ENCODE measurements around the gene GPR15LG.
"Not testable (repeated sequence)": the region's sequence is repeated elsewhere in the genome, so short reads cannot be mapped to it uniquely, and the experiment has no call there.

GPR15LG gene

GRCh38 chr10:84166620-84167288 is 6.8 kb upstream of the GPR15LG start:
- no peak for DNase-seq (ENCODE audit: low read depth)

GRCh38 chr10:84167289-84167653 is 6.3 kb upstream of the GPR15LG start:
- DNase-seq (ENCODE audit: low read depth), result not testable (repeated sequence)

- DNase-seq (ENCODE audit: low read depth), result not testable (repeated sequence)
Observed at GRCh38 chr10:84168382-84168781, 5.2 kb upstream of the GPR15LG start.

GRCh38 chr10:84171237-84171636 is 2.4 kb upstream of the GPR15LG start:
- DNase-seq (ENCODE audit: low read depth), result not testable (repeated sequence)

GRCh38 chr10:84171700-84172466 is 1.7 kb upstream of the GPR15LG start:
- DNase-seq (ENCODE audit: low read depth), result not testable (repeated sequence)

- no peak for DNase-seq (ENCODE audit: low read depth)
Observed at GRCh38 chr10:84172467-84173356, 889 bp upstream of the GPR15LG start.

GRCh38 chr10:84175436-84175835 is 1.8 kb downstream of the GPR15LG start:
- no peak for DNase-seq (ENCODE audit: low read depth)

- no peak for DNase-seq (ENCODE audit: low read depth)
Observed at GRCh38 chr10:84176351-84176750, 2.8 kb downstream of the GPR15LG start.

- no peak for DNase-seq (ENCODE audit: low read depth)
Observed at GRCh38 chr10:84176836-84177474, 3.4 kb downstream of the GPR15LG start.

GRCh38 chr10:84177541-84178141 is 4.0 kb downstream of the GPR15LG start:
- DNase-seq (ENCODE audit: low read depth), result no peak

GRCh38 chr10:84178160-84178609 is 4.6 kb downstream of the GPR15LG start:
- DNase-seq (ENCODE audit: low read depth), result no peak

GRCh38 chr10:84179059-84179710 is 5.6 kb downstream of the GPR15LG start:
- DNase-seq (ENCODE audit: low read depth), result no peak

GRCh38 chr10:84180386-84180785 is 6.8 kb downstream of the GPR15LG start:
- DNase-seq (ENCODE audit: low read depth), result not testable (repeated sequence)

- no peak for DNase-seq (ENCODE audit: low read depth)
Observed at GRCh38 chr10:84181631-84182030, 8.0 kb downstream of the GPR15LG start.

- no peak for DNase-seq (ENCODE audit: low read depth)
Observed at GRCh38 chr10:84184517-84184916, 10.9 kb downstream of the GPR15LG start.

GRCh38 chr10:84185526-84186175 is 12.1 kb downstream of the GPR15LG start:
- DNase-seq (ENCODE audit: low read depth), result no peak

GRCh38 chr10:84188815-84189214 is 15.2 kb downstream of the GPR15LG start:
- DNase-seq (ENCODE audit: low read depth), result no peak

GRCh38 chr10:84190621-84191020 is 17.0 kb downstream of the GPR15LG start:
- DNase-seq (ENCODE audit: low read depth), result no peak

- DNase-seq (ENCODE audit: low read depth), result no peak
Observed at GRCh38 chr10:84191106-84191505, 17.5 kb downstream of the GPR15LG start.

GRCh38 chr10:84193327-84193726 is 19.7 kb downstream of the GPR15LG start:
- DNase-seq (ENCODE audit: low read depth), result no peak

Measured in HS-27A (cell line).